ENCODE results near the gene HPN. TPM values are rescaled to one million over a fixed set of nuclear protein-coding genes. Genes with fewer than 3 reads are reported as not detected.
A peak's percentile ranks its signal among the peaks of the same experiment; 100 is the strongest.
"Not testable (repeated sequence)": the region's sequence is repeated elsewhere in the genome, so short reads cannot be mapped to it uniquely, and the experiment has no call there.

HPN gene
- total RNA-seq, 1 donor from 2014 or later: not detected

DNA sequence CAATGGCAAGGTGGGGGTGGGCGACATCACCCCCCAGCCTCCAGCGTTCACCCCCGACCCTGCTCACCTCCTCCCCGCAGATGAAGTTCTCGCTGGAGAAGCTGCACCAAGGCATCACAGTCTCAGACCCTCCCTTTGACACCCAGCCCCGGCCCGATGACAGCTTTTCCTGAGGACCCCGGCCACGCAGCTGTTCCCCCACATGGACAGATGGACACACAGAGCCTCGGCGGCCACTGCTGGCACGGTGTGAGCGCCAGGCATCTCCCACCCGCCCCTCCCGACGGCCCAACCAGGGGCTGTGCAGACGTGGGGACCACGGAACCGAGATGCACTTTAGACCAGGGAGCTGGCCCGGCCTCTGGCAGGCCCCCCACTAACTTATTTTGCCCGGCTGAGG, 15.6 kb upstream of the HPN start:
- H3K36me3 Mint-ChIP-seq (ENCODE audit: unreplicated experiment): peaks cover 11% of the 10 kb centered on the region
- H3K9me3 Mint-ChIP-seq (ENCODE audit: unreplicated experiment): no peaks in the 10 kb centered on the region
- TF ChIP-seq, protein P1, sequence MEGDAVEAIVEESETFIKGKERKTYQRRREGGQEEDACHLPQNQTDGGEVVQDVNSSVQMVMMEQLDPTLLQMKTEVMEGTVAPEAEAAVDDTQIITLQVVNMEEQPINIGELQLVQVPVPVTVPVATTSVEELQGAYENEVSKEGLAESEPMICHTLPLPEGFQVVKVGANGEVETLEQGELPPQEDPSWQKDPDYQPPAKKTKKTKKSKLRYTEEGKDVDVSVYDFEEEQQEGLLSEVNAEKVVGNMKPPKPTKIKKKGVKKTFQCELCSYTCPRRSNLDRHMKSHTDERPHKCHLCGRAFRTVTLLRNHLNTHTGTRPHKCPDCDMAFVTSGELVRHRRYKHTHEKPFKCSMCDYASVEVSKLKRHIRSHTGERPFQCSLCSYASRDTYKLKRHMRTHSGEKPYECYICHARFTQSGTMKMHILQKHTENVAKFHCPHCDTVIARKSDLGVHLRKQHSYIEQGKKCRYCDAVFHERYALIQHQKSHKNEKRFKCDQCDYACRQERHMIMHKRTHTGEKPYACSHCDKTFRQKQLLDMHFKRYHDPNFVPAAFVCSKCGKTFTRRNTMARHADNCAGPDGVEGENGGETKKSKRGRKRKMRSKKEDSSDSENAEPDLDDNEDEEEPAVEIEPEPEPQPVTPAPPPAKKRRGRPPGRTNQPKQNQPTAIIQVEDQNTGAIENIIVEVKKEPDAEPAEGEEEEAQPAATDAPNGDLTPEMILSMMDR (IDR thresholded peaks at IDR 0.05): no peak
- peaks cover 6% of the 10 kb centered on the region for H3K4me1 Mint-ChIP-seq (ENCODE audit: unreplicated experiment)
- no peaks in the 10 kb centered on the region for H3K27me3 Mint-ChIP-seq (ENCODE audit: unreplicated experiment)
- no peak for DNase-seq (ENCODE audit: extremely low spot score, unreplicated experiment)
- no peak overlapping the region for H3K27ac Mint-ChIP-seq (ENCODE audit: unreplicated experiment)
- H3K4me3 Mint-ChIP-seq (ENCODE audit: unreplicated experiment): no peak overlapping the region

DNA sequence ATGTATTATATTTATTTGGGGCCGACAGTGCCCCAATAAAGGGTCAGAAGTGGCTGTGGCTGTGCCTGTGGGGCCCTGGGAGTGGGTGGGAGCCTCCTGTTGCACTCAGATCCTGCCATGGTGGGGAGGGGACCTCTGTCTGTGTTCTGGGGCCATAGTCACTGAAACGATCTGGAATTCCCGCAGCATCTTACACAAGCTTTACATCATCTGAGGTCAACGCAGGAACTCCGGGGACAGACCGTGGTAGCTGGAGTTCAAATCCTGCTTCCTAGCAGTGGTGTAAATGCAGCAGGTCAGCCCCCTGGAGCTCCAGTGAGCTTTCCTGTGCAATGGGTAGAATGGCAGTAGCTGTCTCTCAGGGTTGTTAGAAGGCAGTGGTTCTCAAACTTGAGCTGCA, 15.1 kb upstream of the HPN start:
- Mint-ChIP-seq H3K36me3 (ENCODE audit: unreplicated experiment) (peaks cover 8% of the 10 kb centered on the region), H3K4me3 (ENCODE audit: unreplicated experiment) (no peak overlapping the region), H3K9me3 (ENCODE audit: unreplicated experiment) (no peaks in the 10 kb centered on the region), H3K27ac (ENCODE audit: unreplicated experiment) (no peak overlapping the region), H3K4me1 (ENCODE audit: unreplicated experiment) (peaks cover 9% of the 10 kb centered on the region), H3K27me3 (ENCODE audit: unreplicated experiment) (no peaks in the 10 kb centered on the region)
- no peak for DNase-seq (ENCODE audit: extremely low spot score, unreplicated experiment)
- TF ChIP-seq, protein P1 (IDR thresholded peaks at IDR 0.05): no peak

DNA sequence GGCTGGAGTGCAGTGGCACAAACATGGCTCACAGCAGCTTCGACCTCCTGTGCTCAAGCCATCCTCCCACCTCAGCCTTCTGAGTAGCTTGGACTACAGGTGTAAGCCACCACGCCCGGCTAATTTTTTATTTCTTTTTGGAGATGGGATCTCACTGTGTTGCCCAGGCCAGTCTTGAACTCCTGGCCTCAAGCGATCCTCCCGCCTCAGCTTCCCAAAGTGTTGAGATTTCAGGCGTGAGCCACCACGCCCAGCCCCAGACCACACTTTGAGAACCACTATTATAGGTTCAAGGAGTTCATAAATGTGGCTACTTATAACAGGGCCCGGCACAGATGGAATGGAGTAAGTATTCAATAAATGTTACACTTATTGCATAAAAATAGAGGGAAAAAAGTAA, 14.5 kb upstream of the HPN start:
- Mint-ChIP-seq H3K9me3 (ENCODE audit: unreplicated experiment) (no peaks in the 10 kb centered on the region), H3K36me3 (ENCODE audit: unreplicated experiment) (peaks cover 7% of the 10 kb centered on the region), H3K4me3 (ENCODE audit: unreplicated experiment) (no peak overlapping the region), H3K27ac (ENCODE audit: unreplicated experiment) (no peak overlapping the region), H3K27me3 (ENCODE audit: unreplicated experiment) (no peaks in the 10 kb centered on the region), H3K4me1 (ENCODE audit: unreplicated experiment) (peaks cover 12% of the 10 kb centered on the region)
- DNase-seq (ENCODE audit: extremely low spot score, unreplicated experiment): no peak
- TF ChIP-seq, protein P1 (IDR thresholded peaks at IDR 0.05): no peak

DNA sequence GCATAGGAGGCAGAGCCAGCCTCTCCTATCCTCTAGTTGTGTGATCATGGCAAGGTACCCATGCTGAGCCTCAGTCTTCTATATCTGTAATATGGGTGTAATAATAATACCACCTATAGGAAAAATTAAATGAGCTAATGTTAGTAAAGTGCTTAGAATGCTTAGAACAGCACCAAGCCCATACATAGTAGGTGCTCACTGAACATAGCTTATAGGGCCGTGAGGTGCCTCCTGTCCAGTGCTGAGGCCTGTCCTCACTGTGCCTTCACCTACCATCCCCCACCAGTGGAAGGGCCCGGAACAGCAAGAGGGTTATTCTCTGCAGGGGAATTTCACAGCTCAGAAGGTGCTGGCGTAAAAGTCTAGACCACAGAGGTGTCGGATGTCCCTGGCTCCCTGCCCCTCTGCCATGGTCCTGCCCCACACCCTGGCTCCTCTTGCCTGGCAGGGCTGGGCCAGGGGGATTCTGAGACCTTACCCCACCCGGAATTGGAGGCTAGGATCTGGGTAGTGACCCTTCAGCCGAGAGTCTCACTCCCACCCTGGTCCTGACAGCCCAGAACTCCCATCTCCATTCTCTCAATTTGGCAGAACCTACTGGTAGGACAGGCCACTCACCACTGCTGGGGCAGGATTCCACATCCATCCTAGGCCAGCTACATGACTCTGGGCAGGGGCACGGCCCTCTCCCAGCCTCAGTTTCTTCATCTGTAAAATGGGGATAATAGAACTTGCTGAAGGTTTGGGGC, 13.5 kb upstream of the HPN start:
- no peak for DNase-seq (ENCODE audit: extremely low spot score, unreplicated experiment)
- TF ChIP-seq, protein P1 (IDR thresholded peaks at IDR 0.05): no peak
- H3K4me3 Mint-ChIP-seq (ENCODE audit: unreplicated experiment): no peak overlapping the region

DNA sequence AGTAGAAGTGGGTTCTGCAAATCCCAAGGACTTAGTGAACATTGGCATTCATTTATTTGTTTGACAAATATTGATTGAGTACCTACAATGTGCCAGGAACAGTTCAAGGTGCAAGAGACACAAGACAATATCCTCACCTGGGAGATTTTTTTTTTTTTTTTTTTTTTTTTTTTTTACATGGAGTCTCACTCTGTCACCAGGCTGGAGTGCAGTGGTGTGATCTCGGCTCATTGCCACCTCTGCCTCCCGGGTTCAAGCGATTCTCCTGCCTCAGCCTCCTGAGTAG, 13.0 kb upstream of the HPN start:
- not testable (repeated sequence) for H3K36me3 Mint-ChIP-seq (ENCODE audit: unreplicated experiment); H3K27me3 Mint-ChIP-seq (ENCODE audit: unreplicated experiment); H3K9me3 Mint-ChIP-seq (ENCODE audit: unreplicated experiment); H3K4me3 Mint-ChIP-seq (ENCODE audit: unreplicated experiment); DNase-seq (ENCODE audit: extremely low spot score, unreplicated experiment); H3K27ac Mint-ChIP-seq (ENCODE audit: unreplicated experiment)
- peaks cover 12% of the 10 kb centered on the region for H3K4me1 Mint-ChIP-seq (ENCODE audit: unreplicated experiment)

More for the DNA sequence above, 13.5 kb upstream of the HPN start:
- Mint-ChIP-seq H3K27me3 (ENCODE audit: unreplicated experiment) (no peaks in the 10 kb centered on the region), H3K9me3 (ENCODE audit: unreplicated experiment) (no peaks in the 10 kb centered on the region), H3K36me3 (ENCODE audit: unreplicated experiment) (peaks cover 2% of the 10 kb centered on the region), H3K4me1 (ENCODE audit: unreplicated experiment) (peaks cover 12% of the 10 kb centered on the region), H3K27ac (ENCODE audit: unreplicated experiment) (no peak overlapping the region)

DNA sequence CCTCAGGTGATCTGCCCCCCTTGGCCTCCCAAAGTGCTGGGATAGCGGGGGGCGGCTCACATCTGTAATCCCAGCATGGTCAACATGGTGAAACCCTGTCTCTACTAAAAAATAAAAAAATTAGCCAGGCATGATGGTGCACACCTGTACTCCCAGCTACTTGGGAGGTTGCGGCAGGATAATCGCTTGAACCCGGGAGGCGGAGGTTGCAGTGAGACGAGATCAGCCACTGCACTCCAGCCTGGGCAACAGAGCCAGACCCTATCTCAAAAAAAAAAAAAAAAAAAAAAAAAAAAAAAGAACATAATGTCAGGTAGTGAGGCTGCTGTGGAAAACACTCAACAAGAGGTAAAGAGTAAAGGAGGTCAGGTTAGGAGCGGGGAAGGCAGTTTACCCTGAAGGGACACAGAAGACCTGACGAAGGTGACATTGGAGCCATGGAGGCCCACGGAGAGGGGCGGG, 12.2 kb upstream of the HPN start:
- not testable (repeated sequence) for H3K36me3 Mint-ChIP-seq (ENCODE audit: unreplicated experiment); H3K9me3 Mint-ChIP-seq (ENCODE audit: unreplicated experiment); H3K27me3 Mint-ChIP-seq (ENCODE audit: unreplicated experiment); DNase-seq (ENCODE audit: extremely low spot score, unreplicated experiment); H3K27ac Mint-ChIP-seq (ENCODE audit: unreplicated experiment)
- Mint-ChIP-seq H3K4me1 (ENCODE audit: unreplicated experiment) (peaks cover 12% of the 10 kb centered on the region), H3K4me3 (ENCODE audit: unreplicated experiment) (peak overlapping the region; percentile 57)

All from osteocyte (in vitro differentiated cells).